Measurements from ENCODE around the gene PPP2R2D.

DNA sequence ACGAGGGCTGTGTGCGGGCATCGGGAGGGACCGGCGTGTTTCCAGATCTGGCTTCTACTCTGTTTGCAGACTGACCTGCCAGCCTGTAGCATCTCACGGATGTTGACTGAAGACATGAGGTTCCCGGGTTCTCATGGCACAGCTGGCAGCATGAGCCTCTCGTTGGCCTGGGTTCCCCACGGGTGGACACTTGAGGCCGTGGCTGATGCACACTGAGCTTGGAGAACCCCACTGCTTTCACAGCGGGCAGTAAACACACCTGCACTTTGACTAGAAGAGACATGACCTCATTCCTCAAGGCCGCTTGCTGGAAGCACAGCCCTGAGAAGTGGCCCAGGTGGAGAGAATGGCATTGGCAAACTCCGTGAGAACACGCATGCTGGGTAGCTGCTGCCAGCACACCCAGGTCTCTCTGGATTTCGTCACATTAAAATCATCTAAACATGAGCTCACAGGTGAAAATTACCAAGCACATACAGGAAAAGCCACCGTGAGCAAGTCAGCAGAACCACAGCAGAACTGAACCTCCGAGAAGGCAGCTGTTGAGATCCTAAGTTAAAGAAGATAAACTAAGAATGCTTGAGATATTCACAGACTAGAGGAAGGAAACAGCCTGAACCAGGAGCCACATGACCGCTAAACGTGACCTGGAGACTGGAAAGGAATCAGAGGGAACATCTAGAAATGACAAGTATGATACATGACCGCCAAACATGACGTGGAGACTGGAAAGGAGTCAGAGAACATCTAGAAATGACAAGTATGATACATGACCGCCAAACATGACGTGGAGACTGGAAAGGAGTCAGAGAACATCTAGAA lies 48.4 kb downstream of the PPP2R2D start:
- TF ChIP-seq, protein P1, sequence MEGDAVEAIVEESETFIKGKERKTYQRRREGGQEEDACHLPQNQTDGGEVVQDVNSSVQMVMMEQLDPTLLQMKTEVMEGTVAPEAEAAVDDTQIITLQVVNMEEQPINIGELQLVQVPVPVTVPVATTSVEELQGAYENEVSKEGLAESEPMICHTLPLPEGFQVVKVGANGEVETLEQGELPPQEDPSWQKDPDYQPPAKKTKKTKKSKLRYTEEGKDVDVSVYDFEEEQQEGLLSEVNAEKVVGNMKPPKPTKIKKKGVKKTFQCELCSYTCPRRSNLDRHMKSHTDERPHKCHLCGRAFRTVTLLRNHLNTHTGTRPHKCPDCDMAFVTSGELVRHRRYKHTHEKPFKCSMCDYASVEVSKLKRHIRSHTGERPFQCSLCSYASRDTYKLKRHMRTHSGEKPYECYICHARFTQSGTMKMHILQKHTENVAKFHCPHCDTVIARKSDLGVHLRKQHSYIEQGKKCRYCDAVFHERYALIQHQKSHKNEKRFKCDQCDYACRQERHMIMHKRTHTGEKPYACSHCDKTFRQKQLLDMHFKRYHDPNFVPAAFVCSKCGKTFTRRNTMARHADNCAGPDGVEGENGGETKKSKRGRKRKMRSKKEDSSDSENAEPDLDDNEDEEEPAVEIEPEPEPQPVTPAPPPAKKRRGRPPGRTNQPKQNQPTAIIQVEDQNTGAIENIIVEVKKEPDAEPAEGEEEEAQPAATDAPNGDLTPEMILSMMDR (conservative IDR thresholded peaks at IDR 0.05 in 1 of 2, IDR thresholded peaks at IDR 0.05 in 1 of 2; ENCODE audit: extremely low read depth in 1 of 2, insufficient read depth in 1 of 2, low read depth in 1 of 2, low read length in 2 of 2), result no peak
- TF ChIP-seq EZH2 (IDR thresholded peaks at IDR 0.05; ENCODE audit: borderline replicate concordance, low read length), result no peak
